Gastroesophageal sphincter (tissue), 4 donors: ENCODE measurements around the gene ZFHX2. TPM values are rescaled to one million over a fixed set of nuclear protein-coding genes. Genes with fewer than 3 reads are reported as not detected.

ENCODE experiments used
- ATAC-seq: fragments of 150-250 bp; one replicate; pipeline ENCODE4 v1.9.1; 2016; ENCODE audit warnings: mild to moderate bottlenecking, moderate library complexity
- H3K27ac ChIP-seq, 4 donors: fragments of 200-600 bp; sonication (generic) in 3 of 4; 1 replicate in 3 of 4; 2 replicates in 1 of 4; pipeline ENCODE4 v1.5.1; 2016 to 2019
- H3K27me3 ChIP-seq: fragments of 200-600 bp; sonication (generic); one replicate; pipeline ENCODE4 v1.5.1; 2019
- H3K36me3 ChIP-seq, 2 donors: fragments of 200-600 bp; sonication (generic); one replicate each; pipeline ENCODE4 v1.5.1; 2019; ENCODE audit warnings: control low read depth in 1 of 2
- H3K4me1 ChIP-seq, 3 donors: fragments of 200-600 bp; sonication (generic); 1 replicate in 2 of 3; 2 replicates in 1 of 3; pipeline ENCODE4 v1.5.1; 2016 to 2019; ENCODE audit warnings: control low read depth in 2 of 3
- H3K4me3 ChIP-seq, 2 donors: fragments of 200-600 bp; sonication (generic); one replicate each; pipeline ENCODE4 v1.5.1; 2019; ENCODE audit warnings: mild to moderate bottlenecking in 1 of 2, moderate library complexity in 1 of 2
- H3K9me3 ChIP-seq, 3 donors: fragments of 200-600 bp; sonication (generic); one replicate each; pipeline ENCODE4 v1.5.1; 2017 to 2019; ENCODE audit warnings: control low read depth in 2 of 3
- EP300 ChIP-seq: sonication (generic); formaldehyde crosslinking; IDR thresholded peaks from one replicate; pipeline ENCODE4 v1.6.1; 2017; ENCODE audit warnings: antibody characterized with exemption, mild to moderate bottlenecking
- POLR2A ChIP-seq, 2 donors: fragments of 450-650 bp; IDR thresholded peaks; one replicate each; pipeline ENCODE4 v1.6.1; 2017; ENCODE audit warnings: antibody characterized with exemption in 2 of 2, mild to moderate bottlenecking in 2 of 2, moderate library complexity in 1 of 2
- POLR2AphosphoS5 ChIP-seq: sonication (generic); formaldehyde crosslinking; IDR thresholded peaks from one replicate; pipeline ENCODE4 v1.6.1; 2017; ENCODE audit warnings: antibody characterized with exemption
- WGBS, 2 donors: methylation state at CpG; one replicate each; pipeline ENCODE4 v1.1.5; 2018; ENCODE audit warnings: low coverage in 1 of 2; 5-methylcytosine and 5-hydroxymethylcytosine counted together
- total RNA-seq, 4 donors: library from RNA; depleted of rRNA; stranded (reverse); fragments of >200 nt; gene quantifications; one replicate each; pipeline ENCODE4 v1.1.0, GENCODE V29; 2016
- TF ChIP-seq, protein P1 (sequence below), 4 experiments: fragments of 200-600 bp in 2 of 4; fragments of 450-650 bp in 2 of 4; sonication (generic) in 1 of 4; IDR thresholded peaks; one replicate each; pipeline ENCODE4 v1.5.1; 2017 to 2019; ENCODE audit warnings: antibody characterized with exemption in 4 of 4, mild to moderate bottlenecking in 2 of 4, moderate library complexity in 2 of 4

ZFHX2 gene
- total RNA-seq, 4 donors from 2014 or later: 0.13 to 2.5 (median 1.2) TPM

DNA sequence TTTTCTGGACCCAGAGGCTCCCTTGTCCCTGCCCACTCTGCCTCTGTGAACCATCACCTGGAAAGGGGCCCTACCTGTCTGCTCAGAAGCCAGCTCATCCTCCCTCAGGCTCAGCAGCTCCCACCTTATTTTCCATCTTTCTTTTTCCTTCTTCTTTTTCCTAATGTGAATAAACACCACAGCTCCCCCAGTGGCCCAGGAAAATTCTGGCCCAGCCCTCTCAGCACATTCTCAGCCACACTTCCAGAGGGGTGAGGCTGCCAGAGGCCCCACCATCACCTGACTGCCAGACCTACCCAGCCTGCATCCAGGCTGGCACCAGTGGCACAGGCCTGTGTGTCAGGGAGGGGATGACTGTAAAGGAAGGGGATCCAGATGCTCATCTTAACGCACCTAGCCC is 23.0 kb downstream of the ZFHX2 start:
- H3K27ac ChIP-seq: no peak overlapping the region
- TF ChIP-seq EP300: no peak
- TF ChIP-seq POLR2AphosphoS5: no peak
- TF ChIP-seq, protein P1, sequence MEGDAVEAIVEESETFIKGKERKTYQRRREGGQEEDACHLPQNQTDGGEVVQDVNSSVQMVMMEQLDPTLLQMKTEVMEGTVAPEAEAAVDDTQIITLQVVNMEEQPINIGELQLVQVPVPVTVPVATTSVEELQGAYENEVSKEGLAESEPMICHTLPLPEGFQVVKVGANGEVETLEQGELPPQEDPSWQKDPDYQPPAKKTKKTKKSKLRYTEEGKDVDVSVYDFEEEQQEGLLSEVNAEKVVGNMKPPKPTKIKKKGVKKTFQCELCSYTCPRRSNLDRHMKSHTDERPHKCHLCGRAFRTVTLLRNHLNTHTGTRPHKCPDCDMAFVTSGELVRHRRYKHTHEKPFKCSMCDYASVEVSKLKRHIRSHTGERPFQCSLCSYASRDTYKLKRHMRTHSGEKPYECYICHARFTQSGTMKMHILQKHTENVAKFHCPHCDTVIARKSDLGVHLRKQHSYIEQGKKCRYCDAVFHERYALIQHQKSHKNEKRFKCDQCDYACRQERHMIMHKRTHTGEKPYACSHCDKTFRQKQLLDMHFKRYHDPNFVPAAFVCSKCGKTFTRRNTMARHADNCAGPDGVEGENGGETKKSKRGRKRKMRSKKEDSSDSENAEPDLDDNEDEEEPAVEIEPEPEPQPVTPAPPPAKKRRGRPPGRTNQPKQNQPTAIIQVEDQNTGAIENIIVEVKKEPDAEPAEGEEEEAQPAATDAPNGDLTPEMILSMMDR (IDR thresholded peaks at IDR 0.05): no peak
- TF ChIP-seq POLR2A (IDR thresholded peaks at IDR 0.05): no peak
- ATAC-seq: no peak

DNA sequence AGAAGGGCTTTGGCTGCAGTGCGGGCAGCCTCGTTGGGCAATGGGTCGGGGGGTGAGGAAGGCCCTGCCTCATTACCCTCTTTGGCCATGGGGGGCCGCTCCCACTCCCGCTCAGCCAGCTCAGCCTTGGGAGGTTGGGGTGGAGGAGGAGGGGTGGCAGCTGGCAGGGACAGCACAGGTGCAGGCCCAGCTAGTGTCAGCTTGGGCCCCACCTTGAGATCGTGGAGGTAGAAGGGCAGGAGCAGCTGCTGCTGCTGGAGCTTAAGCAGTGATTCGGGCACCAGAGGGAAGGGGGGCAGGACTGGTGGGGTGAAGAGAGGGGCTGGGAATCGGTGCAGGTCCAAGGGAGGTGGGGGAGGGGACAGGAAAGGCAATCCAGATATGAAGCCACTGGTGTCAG is 26.0 kb downstream of the ZFHX2 start:
- no peak for ATAC-seq
- Histone ChIP-seq H3K27ac (no peak overlapping the region), H3K27me3 (no peaks in the 10 kb centered on the region), H3K36me3 (peaks cover 0 to 15% of the 10 kb centered on the region in 2 donors), H3K4me3 (no peak overlapping the region), H3K4me1 (no peaks in the 10 kb centered on the region), H3K9me3 (no peaks in the 10 kb centered on the region)
- 20 to 100% methylated on average over 1 of the region's 8 CpGs for WGBS, 2 donors
- TF ChIP-seq, protein P1 (IDR thresholded peaks at IDR 0.05): no peak

More for the DNA sequence above, 23.0 kb downstream of the ZFHX2 start:
- H3K9me3 ChIP-seq: no peaks in the 10 kb centered on the region
- no peaks in the 10 kb centered on the region for H3K27me3 ChIP-seq
- 100% methylated on average over 1 of the region's 1 CpG; no CpG with 5 or more reads in 1 of the 2 donors for WGBS, 2 donors
- H3K4me3 ChIP-seq: no peak overlapping the region
- peaks cover 0 to 21% of the 10 kb centered on the region in 2 donors for H3K36me3 ChIP-seq
- H3K4me1 ChIP-seq: no peaks in the 10 kb centered on the region

DNA sequence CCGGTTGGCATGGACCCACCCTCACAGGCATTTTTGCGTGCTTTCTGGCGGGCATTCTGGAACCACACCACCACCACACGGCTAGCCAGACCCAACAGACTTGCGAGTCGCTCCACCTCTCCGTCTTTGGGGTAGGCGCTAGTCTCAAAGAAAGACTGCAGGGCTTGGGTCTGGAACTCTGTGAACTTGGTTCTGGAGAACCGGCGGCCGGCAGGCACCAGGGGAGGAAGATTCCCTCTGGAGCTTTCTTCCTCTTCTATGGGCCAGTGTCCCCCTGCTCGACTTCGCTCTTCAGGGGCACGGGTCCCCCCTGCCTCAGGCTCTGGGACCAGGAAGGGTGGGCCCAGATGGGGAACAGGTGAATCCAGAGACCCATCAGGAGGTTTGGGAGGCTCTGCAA is 26.6 kb downstream of the ZFHX2 start:
- no peak overlapping the region for H3K4me3 ChIP-seq
- H3K27ac ChIP-seq: no peak overlapping the region
- H3K9me3 ChIP-seq: no peaks in the 10 kb centered on the region
- no peaks in the 10 kb centered on the region for H3K4me1 ChIP-seq
- TF ChIP-seq EP300 (no peak), POLR2A (IDR thresholded peaks at IDR 0.05) (no peak), POLR2AphosphoS5 (no peak)
- TF ChIP-seq, protein P1 (IDR thresholded peaks at IDR 0.05): no peak
- peaks cover 0 to 15% of the 10 kb centered on the region in 2 donors for H3K36me3 ChIP-seq
- no peak for ATAC-seq
- 93% methylated on average over 4 of the region's 14 CpGs; no CpG with 5 or more reads in 1 of the 2 donors for WGBS, 2 donors
- no peaks in the 10 kb centered on the region for H3K27me3 ChIP-seq

DNA sequence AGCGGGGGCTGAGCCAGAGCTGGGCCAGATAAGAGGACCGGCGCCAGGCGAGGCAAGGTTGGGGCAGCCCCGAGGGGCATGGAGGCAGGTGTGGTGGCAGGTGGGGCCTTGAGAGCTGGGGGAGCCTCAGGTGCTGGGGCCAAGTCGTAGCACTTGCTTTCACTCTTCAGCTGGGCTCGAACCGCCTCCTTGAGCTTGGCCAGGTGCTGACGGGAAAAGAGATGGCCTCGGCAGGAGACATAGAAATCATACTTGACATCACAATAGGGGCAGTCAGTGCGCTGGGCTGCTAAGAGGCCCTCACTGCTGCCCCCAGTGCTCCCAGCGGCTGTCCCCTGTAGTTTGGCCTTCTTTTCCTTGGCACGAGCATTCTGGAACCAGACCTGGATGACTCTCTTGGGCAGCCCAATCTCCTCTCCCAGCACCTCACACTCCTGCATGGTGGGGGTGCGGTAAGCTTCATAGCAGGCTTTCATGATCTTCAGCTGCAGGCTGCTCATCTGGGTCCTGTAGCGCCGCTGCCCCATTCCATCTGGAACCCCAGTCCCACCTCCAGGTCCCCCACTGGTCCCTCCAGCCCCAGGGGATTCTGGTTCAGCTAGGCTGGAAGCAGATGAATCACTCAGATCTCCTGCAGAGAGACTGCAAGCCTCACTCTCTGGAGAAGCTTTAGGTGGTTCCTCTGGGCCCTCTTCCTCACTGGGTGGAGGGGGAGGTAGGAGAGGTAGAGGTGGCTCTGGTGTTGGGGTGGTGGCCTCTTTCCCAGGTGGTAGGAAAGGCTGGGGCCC is 28.1 kb downstream of the ZFHX2 start:
- Histone ChIP-seq H3K27ac (no peak overlapping the region), H3K36me3 (peaks cover 0 to 15% of the 10 kb centered on the region in 2 donors), H3K9me3 (no peaks in the 10 kb centered on the region), H3K4me3 (no peak overlapping the region), H3K4me1 (no peaks in the 10 kb centered on the region), H3K27me3 (no peaks in the 10 kb centered on the region)
- no peak for ATAC-seq
- 100% methylated on average over 1 to 5 of the region's 16 CpGs for WGBS, 2 donors
- TF ChIP-seq POLR2A (IDR thresholded peaks at IDR 0.05) (no peak), EP300 (no peak), POLR2AphosphoS5 (no peak)
- TF ChIP-seq, protein P1 (IDR thresholded peaks at IDR 0.05): no peak

DNA sequence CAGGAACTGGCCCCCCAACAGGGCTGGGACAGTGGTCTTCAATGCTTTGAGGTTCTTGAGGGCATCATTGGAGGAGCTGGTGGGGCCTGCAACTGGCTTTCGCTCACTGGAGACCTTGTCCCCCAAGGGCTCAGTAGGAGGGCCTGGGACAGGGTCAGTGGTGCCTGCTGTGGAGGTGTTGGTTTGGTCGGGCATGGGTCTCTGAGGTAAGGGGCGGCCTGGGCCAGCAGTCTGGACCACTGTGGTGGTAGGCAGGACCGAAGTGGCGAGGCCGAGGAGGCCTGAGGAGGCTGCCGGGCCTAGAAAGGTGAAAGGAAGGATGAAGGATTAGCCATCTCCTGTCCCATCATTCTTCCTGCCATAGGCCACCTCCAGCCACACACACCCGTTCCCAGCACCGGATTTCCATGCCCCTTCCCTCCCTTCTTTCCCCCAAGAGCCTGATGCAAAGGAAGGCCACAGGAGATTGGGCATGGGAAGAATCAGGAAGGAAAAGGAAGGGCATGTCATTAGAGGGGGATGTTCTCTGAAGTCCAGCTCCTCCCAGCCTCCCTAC is 28.8 kb downstream of the ZFHX2 start:
- Histone ChIP-seq H3K4me3 (no peak overlapping the region), H3K36me3 (peaks cover 0 to 15% of the 10 kb centered on the region in 2 donors), H3K9me3 (no peaks in the 10 kb centered on the region), H3K4me1 (no peaks in the 10 kb centered on the region), H3K27me3 (no peaks in the 10 kb centered on the region), H3K27ac (no peak overlapping the region)
- no peak for TF ChIP-seq POLR2A (IDR thresholded peaks at IDR 0.05)
- no peak for TF ChIP-seq POLR2AphosphoS5
- TF ChIP-seq, protein P1 (IDR thresholded peaks at IDR 0.05): no peak
- no peak for TF ChIP-seq EP300
- no peak for ATAC-seq
- WGBS, 2 donors: no CpG with 5 or more reads among the region's 9 CpGs
